ENCODE data around the gene ID3.
"Not testable (repeated sequence)": the region's sequence is repeated elsewhere in the genome, so short reads cannot be mapped to it uniquely, and the experiment has no call there.

The ID3 gene

GRCh38 chr1:23546897-23547584 is 12.3 kb downstream of the ID3 start:
- DNase-seq = no peak

DNA sequence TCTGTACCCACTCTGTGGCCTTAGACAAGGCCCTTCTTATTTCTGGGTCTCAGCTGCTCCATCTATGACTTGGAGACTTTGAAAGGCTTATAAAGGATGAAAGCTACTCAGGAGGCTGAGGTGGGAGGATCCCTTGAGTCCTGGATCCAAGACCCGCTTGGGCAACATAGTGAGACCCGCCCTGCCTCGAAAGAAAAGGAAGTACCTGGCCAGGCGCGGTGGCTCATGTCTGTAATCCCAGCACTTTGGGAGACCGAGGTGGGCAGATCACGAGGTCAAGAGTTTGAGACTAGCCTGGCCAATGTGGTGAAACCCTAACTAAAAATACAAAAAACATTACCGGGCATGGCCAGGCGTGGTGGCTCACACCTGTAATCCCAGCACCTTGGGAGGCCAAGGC is 13.4 kb downstream of the ID3 start:
- no peak for DNase-seq

DNA sequence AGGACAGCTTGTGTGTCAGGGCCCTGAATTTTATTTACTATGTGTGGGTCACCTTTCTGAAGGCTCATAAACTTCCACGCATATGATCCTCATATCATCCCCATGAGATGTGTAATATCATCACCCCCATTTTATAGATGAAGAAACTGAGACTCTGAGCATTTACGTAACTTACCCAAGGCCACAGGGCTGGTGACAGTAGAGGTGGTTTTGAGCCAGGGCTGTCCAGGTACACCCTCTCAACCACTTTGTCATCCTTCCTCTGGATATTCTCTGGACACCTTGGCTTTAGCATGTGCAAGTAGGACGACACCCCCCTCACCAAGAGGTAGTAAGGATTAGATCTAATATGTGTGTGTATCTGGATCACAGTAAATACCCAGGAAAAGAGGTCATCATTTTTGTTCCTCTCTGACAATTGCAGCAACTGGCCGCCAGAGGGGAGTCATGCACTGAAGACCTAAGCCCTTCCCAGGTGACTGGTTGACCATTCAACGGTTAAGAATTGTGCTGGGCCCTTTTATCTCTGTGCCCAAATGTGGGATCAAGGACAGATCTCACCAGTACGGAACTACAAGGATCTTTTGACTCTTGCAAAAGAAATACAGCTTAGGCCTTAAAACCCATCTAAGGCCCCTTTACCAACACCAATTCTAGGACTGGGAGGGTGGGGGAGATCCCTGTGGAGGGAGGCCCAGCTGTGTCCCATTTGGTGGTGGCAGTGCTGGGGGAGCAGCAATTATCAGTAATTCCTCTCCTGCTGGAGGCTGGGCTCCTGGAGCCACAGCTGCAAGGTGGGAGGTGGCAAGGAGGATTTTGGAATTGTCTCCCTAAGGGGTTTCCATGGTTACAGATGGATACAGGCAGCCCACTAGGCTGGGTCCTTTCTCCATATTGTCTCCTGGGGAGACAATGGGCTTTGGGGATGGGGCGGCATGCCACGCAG is 14.6 kb downstream of the ID3 start:
- DNase-seq = peak; percentile 77

GRCh38 chr1:23543707-23544443 is 15.4 kb downstream of the ID3 start:
- no peak for DNase-seq

DNA sequence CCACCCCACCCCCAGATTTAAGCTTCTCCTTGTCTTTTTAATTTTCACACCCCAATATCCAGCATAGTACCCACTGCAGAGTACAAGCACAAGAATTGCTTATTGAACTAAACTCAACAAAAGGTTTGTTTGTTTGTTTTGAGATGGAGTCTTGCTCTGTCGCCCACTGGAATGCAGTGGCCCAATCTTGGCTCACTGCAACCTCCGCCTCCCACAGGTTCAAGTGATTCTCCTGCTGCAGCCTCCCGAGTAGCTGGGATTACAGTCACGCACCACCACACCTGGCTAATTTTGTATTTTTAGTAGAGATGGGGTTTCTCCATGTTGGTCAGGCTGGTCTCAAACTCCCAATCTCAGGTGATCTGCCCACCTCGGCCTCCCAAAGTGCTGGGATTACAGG is 16.4 kb downstream of the ID3 start:
- DNase-seq = not testable (repeated sequence)

DNA sequence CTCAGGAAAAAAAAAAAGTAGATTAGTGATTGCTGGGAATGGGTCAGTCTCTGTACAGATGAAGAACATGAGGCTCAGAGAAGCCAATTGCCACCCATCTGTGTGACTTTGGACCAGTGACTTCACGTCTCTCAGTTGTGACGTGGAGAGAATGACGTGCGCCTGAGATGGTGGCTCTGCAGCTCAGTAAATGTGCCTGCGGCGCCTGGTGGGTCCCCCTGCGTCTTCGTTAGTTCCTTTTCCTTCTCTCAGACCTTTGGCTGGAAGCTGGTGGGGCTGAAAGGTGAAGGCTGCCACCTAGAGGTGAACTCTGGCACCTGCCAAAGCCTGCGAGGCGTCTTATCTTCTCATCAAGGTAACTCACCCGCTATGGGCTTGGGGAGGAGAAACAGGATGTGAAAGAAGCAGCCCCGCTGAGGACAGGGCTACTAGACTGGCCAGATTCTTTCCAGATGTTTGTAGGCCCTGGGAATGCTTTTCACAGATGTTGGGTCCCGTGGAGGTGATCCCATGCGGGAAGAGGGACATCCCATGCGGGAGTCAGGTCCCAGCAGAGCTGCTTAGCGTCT is 19.5 kb downstream of the ID3 start:
- DNase-seq = peak; percentile 91

DNA sequence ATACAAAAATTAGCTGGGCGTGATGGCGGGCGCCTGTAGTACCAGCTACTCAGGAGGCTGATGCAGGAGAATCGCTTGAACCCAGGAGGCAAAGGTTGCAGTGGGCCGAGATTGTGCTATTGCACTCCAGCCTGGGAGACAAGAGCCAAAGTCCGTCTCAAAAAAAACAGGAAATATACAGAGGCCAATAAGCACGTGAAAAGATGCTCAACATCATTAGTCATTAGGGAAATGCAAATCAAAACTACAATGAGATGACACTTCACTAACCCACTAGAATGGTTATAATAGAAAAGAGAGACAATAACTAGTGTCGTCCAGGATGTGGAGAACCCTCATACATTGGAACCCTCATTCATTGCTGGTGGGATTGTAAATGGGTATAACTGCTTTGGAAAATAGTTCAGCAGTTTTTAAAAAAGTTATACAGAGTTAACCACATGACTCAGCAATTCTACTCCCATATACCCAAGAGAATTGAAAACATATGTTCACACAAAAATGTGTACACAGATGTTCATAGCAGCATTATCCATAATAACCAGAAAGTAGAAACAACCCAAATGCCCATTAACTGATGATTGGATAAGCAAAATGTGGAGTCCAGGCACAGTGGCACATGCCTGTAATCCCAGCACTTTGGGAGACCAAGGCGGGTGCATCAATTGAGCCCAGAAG is 21.9 kb downstream of the ID3 start:
- DNase-seq = no peak

- no peak for DNase-seq
These were observed 25.9 kb downstream of the ID3 start for GRCh38 chr1:23533246-23534023.

- no peak for DNase-seq
These were observed 27.7 kb downstream of the ID3 start for GRCh38 chr1:23531562-23532094.

DNA sequence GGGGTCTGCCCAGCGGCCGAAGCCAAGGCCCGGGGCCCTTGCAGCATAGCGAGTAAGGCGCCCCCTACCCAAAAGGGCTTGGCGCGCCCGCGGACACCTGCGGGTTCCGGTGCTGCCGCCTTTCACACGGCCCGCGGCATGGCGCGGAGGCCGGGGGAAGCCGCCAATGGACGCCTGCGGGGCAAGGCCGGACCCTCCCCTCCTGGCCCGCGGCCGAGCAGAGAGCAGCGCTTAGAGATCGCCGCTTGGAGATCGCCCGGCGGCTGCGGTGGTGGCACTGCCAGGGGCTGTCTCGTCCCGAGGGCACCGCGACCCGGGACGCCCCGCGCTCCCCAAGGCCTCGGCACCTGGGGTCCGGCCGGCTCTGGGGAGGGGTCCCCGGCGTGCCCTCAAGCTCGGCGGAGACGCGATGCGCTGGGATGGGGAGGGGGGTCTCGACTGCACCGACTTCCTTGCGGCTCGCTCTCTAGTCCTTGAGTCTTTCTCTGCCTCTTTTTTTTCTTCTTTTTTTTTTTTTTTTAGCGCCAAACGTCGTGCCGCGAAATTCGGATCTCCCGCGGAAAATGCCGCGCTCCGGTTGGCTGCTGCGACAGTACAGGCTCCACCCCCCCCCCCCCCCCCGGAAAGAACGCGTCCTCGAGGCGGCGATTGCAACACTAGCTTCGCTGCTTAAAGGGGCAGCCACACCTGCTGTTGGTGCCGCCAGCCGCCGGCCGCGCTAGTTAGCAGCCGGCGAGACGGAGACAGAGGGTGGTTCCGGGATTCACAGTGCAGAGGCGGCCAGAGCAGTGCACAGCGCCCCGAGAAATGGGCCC is 28.3 kb downstream of the ID3 start, which contains the start of gene E2F2:
Gene E2F2 (minus strand): TSS at position 487 of the 815 bp plus-strand sequence. CDS start 440 bp downstream, at position 47.
- DNase-seq = peak; percentile 82

DNA sequence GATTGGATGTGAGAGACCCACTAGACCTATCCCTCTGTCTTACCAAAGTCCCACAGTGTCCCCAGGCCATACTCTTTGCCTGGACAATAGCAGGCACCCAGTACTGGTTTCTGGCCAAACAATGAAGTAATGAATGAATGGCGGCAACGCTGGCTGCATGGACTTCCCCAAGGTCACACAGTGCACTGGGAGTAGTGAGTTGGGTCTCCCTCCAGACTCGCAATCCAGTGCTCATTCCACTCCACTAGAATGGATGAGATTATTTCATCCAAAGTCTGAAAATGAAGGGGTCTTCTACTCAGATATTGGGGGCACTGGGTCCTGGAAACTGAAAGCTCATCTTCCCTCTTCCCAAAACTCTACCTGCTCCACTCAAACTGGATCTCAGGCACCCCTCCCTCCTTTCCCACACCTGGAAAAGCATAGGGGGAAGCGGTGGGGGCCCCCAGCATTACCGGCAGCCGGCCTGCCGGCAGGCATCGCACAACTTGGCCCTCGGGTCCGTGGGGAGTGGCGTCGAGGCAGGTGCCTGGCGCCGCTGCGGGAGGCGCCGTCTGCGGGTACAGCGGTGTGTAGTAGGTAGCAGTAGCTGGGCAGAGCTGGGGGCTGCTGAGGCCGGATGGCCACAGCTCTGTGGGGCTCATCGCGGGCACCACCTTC is 29.1 kb downstream of the ID3 start:
- DNase-seq = no peak

GRCh38 chr1:23529146-23530086 is 29.9 kb downstream of the ID3 start:
- no peak for DNase-seq

GRCh38 chr1:23528250-23528978 is 30.9 kb downstream of the ID3 start:
- peak; percentile 83 for DNase-seq

DNA sequence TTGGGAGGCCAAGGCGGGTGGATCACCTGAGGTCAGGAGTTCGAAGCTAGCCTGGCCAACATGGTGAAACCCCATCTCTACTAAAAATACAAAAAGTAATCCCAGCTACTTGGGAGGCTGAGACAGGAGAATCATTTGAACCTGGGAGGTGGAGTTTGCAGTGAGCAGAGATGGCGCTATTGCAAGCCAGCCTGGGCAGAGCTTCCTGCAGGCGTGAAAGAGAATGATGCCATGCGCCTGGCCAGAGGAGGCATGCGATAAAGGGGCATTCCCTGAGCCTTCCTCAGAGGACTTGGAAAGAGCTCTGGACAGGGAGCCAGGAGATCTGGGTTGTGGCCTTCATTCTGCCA is 31.4 kb downstream of the ID3 start:
- DNase-seq = no peak

- no peak for DNase-seq
These were observed 31.9 kb downstream of the ID3 start for GRCh38 chr1:23527366-23527765.

- DNase-seq = no peak
These were observed 32.8 kb downstream of the ID3 start for GRCh38 chr1:23526329-23527041.

- DNase-seq = no peak
These were observed 33.6 kb downstream of the ID3 start for GRCh38 chr1:23525558-23526250.
